ENCODE results near the gene CTSO.

DNA sequence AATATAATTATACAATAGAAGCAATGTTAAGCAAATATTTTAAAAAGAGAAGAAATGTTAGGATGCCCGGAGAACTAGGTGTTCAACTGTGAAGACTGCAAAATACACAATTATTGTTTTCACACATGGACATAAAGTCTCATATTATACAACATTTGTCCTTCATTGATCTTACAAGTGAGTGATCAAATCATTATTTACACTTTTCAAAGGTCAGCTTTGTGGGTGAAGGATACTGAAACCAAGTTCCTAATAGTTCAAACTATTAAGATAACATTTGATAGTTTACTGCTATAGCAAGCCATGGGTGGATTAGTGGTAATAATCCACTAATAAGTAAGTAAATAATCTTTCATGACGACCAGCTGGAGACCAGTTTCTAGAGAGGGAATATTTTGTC is 23.3 kb downstream of the CTSO start:
- TF ChIP-seq, protein P1, sequence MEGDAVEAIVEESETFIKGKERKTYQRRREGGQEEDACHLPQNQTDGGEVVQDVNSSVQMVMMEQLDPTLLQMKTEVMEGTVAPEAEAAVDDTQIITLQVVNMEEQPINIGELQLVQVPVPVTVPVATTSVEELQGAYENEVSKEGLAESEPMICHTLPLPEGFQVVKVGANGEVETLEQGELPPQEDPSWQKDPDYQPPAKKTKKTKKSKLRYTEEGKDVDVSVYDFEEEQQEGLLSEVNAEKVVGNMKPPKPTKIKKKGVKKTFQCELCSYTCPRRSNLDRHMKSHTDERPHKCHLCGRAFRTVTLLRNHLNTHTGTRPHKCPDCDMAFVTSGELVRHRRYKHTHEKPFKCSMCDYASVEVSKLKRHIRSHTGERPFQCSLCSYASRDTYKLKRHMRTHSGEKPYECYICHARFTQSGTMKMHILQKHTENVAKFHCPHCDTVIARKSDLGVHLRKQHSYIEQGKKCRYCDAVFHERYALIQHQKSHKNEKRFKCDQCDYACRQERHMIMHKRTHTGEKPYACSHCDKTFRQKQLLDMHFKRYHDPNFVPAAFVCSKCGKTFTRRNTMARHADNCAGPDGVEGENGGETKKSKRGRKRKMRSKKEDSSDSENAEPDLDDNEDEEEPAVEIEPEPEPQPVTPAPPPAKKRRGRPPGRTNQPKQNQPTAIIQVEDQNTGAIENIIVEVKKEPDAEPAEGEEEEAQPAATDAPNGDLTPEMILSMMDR (optimal IDR thresholded peaks at IDR 0.05 in 1 of 3, IDR thresholded peaks at IDR 0.05 in 1 of 3, conservative IDR thresholded peaks at IDR 0.05 in 1 of 3; ENCODE audit: extremely low read depth in 1 of 3, insufficient read depth in 2 of 3, low read length in 3 of 3) = no peak
- no peak for TF ChIP-seq EZH2 (IDR thresholded peaks at IDR 0.05; ENCODE audit: low read length)

All from keratinocyte (primary cell).